IPS-NIHi7 (cell line): Measurements from ENCODE around the gene KCTD5.
A peak's percentile ranks its signal among the peaks of the same experiment; 100 is the strongest.
"Not testable (repeated sequence)": the region's sequence is repeated elsewhere in the genome, so short reads cannot be mapped to it uniquely, and the experiment has no call there.

Source experiments
- DNase-seq: peaks from one replicate; pipeline ENCODE4 v3.0.0; 2012; ENCODE audit warnings: mixed read lengths; ENCODE audit errors: extremely low spot score

KCTD5 gene

GRCh38 chr16:2708955-2709587 is 26.7 kb downstream of the KCTD5 start:
- no peak for DNase-seq

- DNase-seq: no peak
Measured at GRCh38 chr16:2709588-2709984, 27.3 kb downstream of the KCTD5 start.

- no peak for DNase-seq
Measured at GRCh38 chr16:2710021-2710710, 27.8 kb downstream of the KCTD5 start.

- no peak for DNase-seq
Measured at GRCh38 chr16:2710711-2711231, 28.4 kb downstream of the KCTD5 start.

GRCh38 chr16:2711370-2712062 is 29.2 kb downstream of the KCTD5 start:
- no peak for DNase-seq

- no peak for DNase-seq
Measured at GRCh38 chr16:2712063-2712441, 29.7 kb downstream of the KCTD5 start.

- DNase-seq: no peak
Measured at GRCh38 chr16:2712546-2712945, 30.2 kb downstream of the KCTD5 start.

- DNase-seq: no peak
Measured at GRCh38 chr16:2713523-2713922, 31.2 kb downstream of the KCTD5 start.

- DNase-seq: no peak
Measured at GRCh38 chr16:2713985-2714774, 31.9 kb downstream of the KCTD5 start.

GRCh38 chr16:2715064-2715463 is 32.7 kb downstream of the KCTD5 start:
- no peak for DNase-seq

- DNase-seq: peak; percentile 80
Measured at GRCh38 chr16:2715519-2715918, 33.2 kb downstream of the KCTD5 start.

- DNase-seq: no peak
Measured at GRCh38 chr16:2715966-2716885, 33.9 kb downstream of the KCTD5 start.

GRCh38 chr16:2716948-2717347 is 34.6 kb downstream of the KCTD5 start:
- no peak for DNase-seq

GRCh38 chr16:2717383-2718263 is 35.3 kb downstream of the KCTD5 start:
- no peak for DNase-seq

GRCh38 chr16:2719328-2720063 is 37.2 kb downstream of the KCTD5 start:
- no peak for DNase-seq

- no peak for DNase-seq
Measured at GRCh38 chr16:2720064-2720457, 37.7 kb downstream of the KCTD5 start, which contains the start of gene PRSS27. Gene PRSS27 (minus strand): TSS chr16:2720224. CDS start chr16:2720160, 64 bp downstream.

GRCh38 chr16:2720719-2721633 is 38.7 kb downstream of the KCTD5 start:
- DNase-seq: peak; percentile 97

- DNase-seq: not testable (repeated sequence)
Measured at GRCh38 chr16:2721634-2722173, 39.4 kb downstream of the KCTD5 start.
